ENCODE measurements around the gene SPTSSB. TPM values are rescaled to one million over a fixed set of nuclear protein-coding genes. Genes with fewer than 3 reads are reported as not detected.

The SPTSSB gene
- total and polyA plus RNA-seq, 9 of the 15 experiments (the other 6 are each of a cell fraction or from before 2014, with no cell fraction given): 0.07 TPM; not detected in 8

DNA sequence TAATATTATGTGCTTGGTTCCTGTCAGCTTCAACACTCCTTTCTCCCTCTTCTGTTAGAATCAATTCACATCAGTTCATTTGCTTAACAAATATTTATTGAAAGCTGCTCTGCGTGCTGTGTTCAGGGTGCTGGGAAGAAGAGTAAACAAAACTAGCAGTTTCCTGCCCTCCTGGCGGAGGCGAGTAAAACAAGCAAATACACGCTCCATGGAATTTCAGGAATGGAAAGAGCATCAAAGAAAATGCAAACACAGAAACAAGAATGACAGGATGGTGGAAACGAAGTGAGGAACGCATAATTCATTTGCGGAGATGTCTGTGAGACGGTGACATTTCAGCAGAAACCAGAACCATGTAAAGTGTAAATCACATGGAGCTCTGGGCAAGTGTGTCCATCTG is 49.4 kb upstream of the SPTSSB start:
- no peak overlapping the region for H2AFZ ChIP-seq (ENCODE audit: low read depth, low read length)
- ChIA-PET POLR2A (no interaction called here), CTCF (ENCODE audit: low intra/inter-chr PET ratio) (no interaction called here)
- H3K9ac ChIP-seq (ENCODE audit: insufficient read depth in 1 of 2, low read depth in 2 of 2, low read length in 2 of 2): no peak overlapping the region
- FAIRE-seq (no peak), DNase-seq (ENCODE audit: extremely low read depth in 1 of 4, low spot score in 3 of 4) (no peak), ATAC-seq (no peak)
- H3K79me2 ChIP-seq (ENCODE audit: control insufficient read depth, insufficient read depth, low read length): no peaks in the 10 kb centered on the region
- in situ Hi-C loops (cut with MboI) (no loop called here), intact Hi-C loops (cut with micrococcal nuclease) (no loop called here)
- WGBS (ENCODE audit: insufficient coverage, low coverage, missing lambda C conversion rate): 1% methylated on average over 8 of the region's 8 CpGs
- H3K4me3 ChIP-seq: no peak overlapping the region
- H3K9me3 ChIP-seq (replicated peaks; ENCODE audit: control insufficient read depth, insufficient read depth, low read depth, low read length): no peaks in the 10 kb centered on the region
- no peaks in the 10 kb centered on the region for H4K20me1 ChIP-seq (replicated peaks; ENCODE audit: control insufficient read depth, insufficient read depth, low read length)
- no peak overlapping the region for H3K4me2 ChIP-seq (ENCODE audit: insufficient read depth, low read length)
- no TSS peak for BruUV-seq (replicated peaks)
- no peak for TF ChIP-seq ZNF444 (CRISPR knock-in tag; IDR thresholded peaks at IDR 0.05)
- no peak for TF ChIP-seq SREBF1 (IDR thresholded peaks at IDR 0.05; ENCODE audit: borderline replicate concordance, low read depth, low read length)
- TF ChIP-seq, protein P1, sequence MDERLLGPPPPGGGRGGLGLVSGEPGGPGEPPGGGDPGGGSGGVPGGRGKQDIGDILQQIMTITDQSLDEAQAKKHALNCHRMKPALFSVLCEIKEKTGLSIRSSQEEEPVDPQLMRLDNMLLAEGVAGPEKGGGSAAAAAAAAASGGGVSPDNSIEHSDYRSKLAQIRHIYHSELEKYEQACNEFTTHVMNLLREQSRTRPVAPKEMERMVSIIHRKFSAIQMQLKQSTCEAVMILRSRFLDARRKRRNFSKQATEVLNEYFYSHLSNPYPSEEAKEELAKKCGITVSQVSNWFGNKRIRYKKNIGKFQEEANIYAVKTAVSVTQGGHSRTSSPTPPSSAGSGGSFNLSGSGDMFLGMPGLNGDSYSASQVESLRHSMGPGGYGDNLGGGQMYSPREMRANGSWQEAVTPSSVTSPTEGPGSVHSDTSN (CRISPR knock-in tag; IDR thresholded peaks at IDR 0.05; ENCODE audit: low read depth): no peak
- TF ChIP-seq, protein P1 (tag; conservative IDR thresholded peaks at IDR 0.05; ENCODE audit: low read depth): no peak
- no peak for TF ChIP-seq ILK (tag; IDR thresholded peaks at IDR 0.05; ENCODE audit: borderline replicate concordance, low read depth)
- TF ChIP-seq MEIS2 (IDR thresholded peaks at IDR 0.05; ENCODE audit: partially characterized antibody): no peak
- no peak for TF ChIP-seq ZNF217 (CRISPR knock-in tag; IDR thresholded peaks at IDR 0.05)
- TF ChIP-seq ZSCAN29 (IDR thresholded peaks at IDR 0.05): no peak
- TF ChIP-seq, protein P2, sequence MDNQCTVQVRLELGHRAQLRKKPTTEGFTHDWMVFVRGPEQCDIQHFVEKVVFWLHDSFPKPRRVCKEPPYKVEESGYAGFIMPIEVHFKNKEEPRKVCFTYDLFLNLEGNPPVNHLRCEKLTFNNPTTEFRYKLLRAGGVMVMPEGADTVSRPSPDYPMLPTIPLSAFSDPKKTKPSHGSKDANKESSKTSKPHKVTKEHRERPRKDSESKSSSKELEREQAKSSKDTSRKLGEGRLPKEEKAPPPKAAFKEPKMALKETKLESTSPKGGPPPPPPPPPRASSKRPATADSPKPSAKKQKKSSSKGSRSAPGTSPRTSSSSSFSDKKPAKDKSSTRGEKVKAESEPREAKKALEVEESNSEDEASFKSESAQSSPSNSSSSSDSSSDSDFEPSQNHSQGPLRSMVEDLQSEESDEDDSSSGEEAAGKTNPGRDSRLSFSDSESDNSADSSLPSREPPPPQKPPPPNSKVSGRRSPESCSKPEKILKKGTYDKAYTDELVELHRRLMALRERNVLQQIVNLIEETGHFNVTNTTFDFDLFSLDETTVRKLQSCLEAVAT (IDR thresholded peaks at IDR 0.05): no peak
- TF ChIP-seq ZNF282 (CRISPR knock-in tag; IDR thresholded peaks at IDR 0.05): no peak
- no peak for TF ChIP-seq TARDBP (IDR thresholded peaks at IDR 0.05)
- TF ChIP-seq NR4A1 (CRISPR knock-in tag; IDR thresholded peaks at IDR 0.05): no peak
- no peak for TF ChIP-seq NR4A1 (tag; IDR thresholded peaks at IDR 0.05)
- TF ChIP-seq, protein P3, sequence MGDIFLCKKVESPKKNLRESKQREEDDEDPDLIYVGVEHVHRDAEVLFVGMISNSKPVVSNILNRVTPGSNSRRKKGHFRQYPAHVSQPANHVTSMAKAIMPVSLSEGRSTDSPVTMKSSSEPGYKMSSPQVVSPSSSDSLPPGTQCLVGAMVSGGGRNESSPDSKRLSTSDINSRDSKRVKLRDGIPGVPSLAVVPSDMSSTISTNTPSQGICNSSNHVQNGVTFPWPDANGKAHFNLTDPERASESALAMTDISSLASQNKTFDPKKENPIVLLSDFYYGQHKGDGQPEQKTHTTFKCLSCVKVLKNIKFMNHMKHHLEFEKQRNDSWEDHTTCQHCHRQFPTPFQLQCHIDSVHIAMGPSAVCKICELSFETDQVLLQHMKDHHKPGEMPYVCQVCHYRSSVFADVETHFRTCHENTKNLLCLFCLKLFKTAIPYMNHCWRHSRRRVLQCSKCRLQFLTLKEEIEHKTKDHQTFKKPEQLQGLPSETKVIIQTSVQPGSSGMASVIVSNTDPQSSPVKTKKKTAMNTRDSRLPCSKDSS (IDR thresholded peaks at IDR 0.05; ENCODE audit: low read depth, partially characterized antibody): no peak
- TF ChIP-seq TCF7 (IDR thresholded peaks at IDR 0.05; ENCODE audit: borderline replicate concordance): no peak
- no peak for TF ChIP-seq RCOR1 (IDR thresholded peaks at IDR 0.05; ENCODE audit: borderline replicate concordance in 1 of 2, low read depth in 2 of 2, low read length in 2 of 2)
- no peak for TF ChIP-seq MECOM (CRISPR knock-in tag; IDR thresholded peaks at IDR 0.05)
- TF ChIP-seq ZBED1 (IDR thresholded peaks at IDR 0.05): no peak
- no peak for TF ChIP-seq TAF15 (IDR thresholded peaks at IDR 0.05; ENCODE audit: low read depth, low read length)
- no peak for TF ChIP-seq ZNF583 (CRISPR knock-in tag; IDR thresholded peaks at IDR 0.05)
- no peaks in the 10 kb centered on the region for H3K36me3 ChIP-seq (ENCODE audit: control insufficient read depth, insufficient read depth, low read length)
- H3K27ac ChIP-seq (ENCODE audit: extremely low read depth, low read depth, low read length): no peak overlapping the region
- no peaks in the 10 kb centered on the region for H3K27me3 ChIP-seq (ENCODE audit: control insufficient read depth in 2 of 2, insufficient read depth in 2 of 2, low read length in 2 of 2)
- no peaks in the 10 kb centered on the region for H3K4me1 ChIP-seq (replicated peaks in 1 of 2; ENCODE audit: control insufficient read depth in 2 of 2, insufficient read depth in 2 of 2, low read length in 2 of 2)
- H3K9me1 ChIP-seq (ENCODE audit: control insufficient read depth, insufficient read depth, low read length): no peaks in the 10 kb centered on the region
